GM12878 (cell line): ENCODE data around the gene NFYC. TPM values are rescaled to one million over a fixed set of nuclear protein-coding genes. Genes with fewer than 3 reads are reported as not detected.

Experiments used
- ATAC-seq: fragments of 200-7000 bp; cut with Tn5 transposase; 3 replicates; pipeline ENCODE4 v1.9.1; 2020; ENCODE audit warnings: mild to moderate bottlenecking, moderate library complexity
- BruUV-seq: library from RNA; stranded (reverse); fragments of 400-500 nt; replicated peaks from 2 replicates; lab custom pipeline; 2021; lab: Mats Ljungman, UMichigan
- CTCF ChIA-PET: fragments of 300-600 bp; sonication (Branson Sonifier 250); formaldehyde crosslinking; extraction: SDS; loops from one replicate; lab custom pipeline; 2021; ENCODE audit warnings: inconsistent platforms; lab: Yijun Ruan, JAX
- POLR2A ChIA-PET: fragments of 350-600 bp; formaldehyde crosslinking; extraction: SDS; loops from one replicate; lab custom pipeline; 2021; ENCODE audit warnings: inconsistent platforms; lab: Charles Lee
- RAD21 ChIA-PET: fragments of 300-600 bp; sonication (Branson Sonifier 250); formaldehyde crosslinking; loops from one replicate; lab custom pipeline; 2023; ENCODE audit warnings: antibody characterized with exemption; ENCODE audit not compliant: unreplicated experiment; lab: Charles Lee
- SMC1A ChIA-PET: fragments of 300-600 bp; sonication (Branson Sonifier 250); formaldehyde crosslinking; loops from one replicate; lab custom pipeline; 2023; ENCODE audit not compliant: unreplicated experiment, uncharacterized antibody; lab: Charles Lee
- DNase-seq: peaks from one replicate; pipeline ENCODE4 v3.0.0-alpha.2; 2011; ENCODE audit warnings: low read depth, low spot score
- FAIRE-seq: peaks from 3 replicates; lab custom pipeline; 2011; peaks lifted over from hg19 to GRCh38; lab: Jason Lieb, UNC
- H2AFZ ChIP-seq: 2 replicates; pipeline ENCODE4 v1.6.0; 2011; ENCODE audit warnings: low read depth, low read length, control low read depth; ENCODE audit not compliant: control insufficient read depth
- H3K27ac ChIP-seq: 2 replicates; pipeline ENCODE4 v1.5.1; 2011; ENCODE audit warnings: control low read depth; ENCODE audit not compliant: control insufficient read depth, insufficient read depth
- H3K27me3 ChIP-seq, 2 experiments: replicated peaks in 1 of 2; 2 replicates each; pipeline versions ENCODE4 v1.6.0 to v1.6.1; 2011; ENCODE audit warnings: low read length in 1 of 2; ENCODE audit not compliant: control insufficient read depth in 2 of 2, insufficient read depth in 2 of 2
- H3K36me3 ChIP-seq, 2 experiments: 2 replicates each; pipeline ENCODE4 v1.5.1; 2011; ENCODE audit warnings: low read length in 1 of 2; ENCODE audit not compliant: control insufficient read depth in 2 of 2, insufficient read depth in 2 of 2
- H3K4me1 ChIP-seq: 2 replicates; pipeline ENCODE4 v1.6.1; 2011; ENCODE audit warnings: mild to moderate bottlenecking, low read length, moderate library complexity, mixed read lengths; ENCODE audit not compliant: control insufficient read depth, insufficient read depth
- H3K4me2 ChIP-seq: 2 replicates; pipeline ENCODE4 v1.6.0; 2011; ENCODE audit warnings: control low read depth; ENCODE audit not compliant: control insufficient read depth, insufficient read depth
- H3K4me3 ChIP-seq: fragments of 200-600 bp; sonication (generic); 2 replicates; pipeline ENCODE4 v1.5.1; 2016
- H3K79me2 ChIP-seq: 2 replicates; pipeline ENCODE4 v1.6.0; 2011; ENCODE audit warnings: low read length; ENCODE audit not compliant: control insufficient read depth, insufficient read depth
- H3K9ac ChIP-seq: 2 replicates; pipeline ENCODE4 v1.8.0; 2011; ENCODE audit warnings: low read length, control low read depth, mixed read lengths; ENCODE audit not compliant: control insufficient read depth, insufficient read depth
- H3K9me3 ChIP-seq: replicated peaks from 3 replicates; pipeline ENCODE4 v1.5.1; 2011; ENCODE audit warnings: mild to moderate bottlenecking, low read length; ENCODE audit not compliant: control insufficient read depth, insufficient read depth
- H4K20me1 ChIP-seq: 2 replicates; pipeline ENCODE4 v1.6.0; 2011; ENCODE audit not compliant: control insufficient read depth, insufficient read depth
- EED ChIP-seq: sonication (generic); IDR thresholded peaks from 2 replicates; pipeline ENCODE4 v1.6.1; 2016; ENCODE audit warnings: antibody characterized with exemption, low read depth
- FOXK2 ChIP-seq: fragments of 450-650 bp; IDR thresholded peaks from 2 replicates; pipeline ENCODE4 v1.6.1; 2017; ENCODE audit warnings: mild to moderate bottlenecking, moderate library complexity
- GATAD2B ChIP-seq: fragments of 450-650 bp; conservative IDR thresholded peaks from 2 replicates; pipeline ENCODE4 v1.6.1; 2017; ENCODE audit warnings: low read depth, mild to moderate bottlenecking, moderate library complexity
- IKZF1 ChIP-seq: fragments of 450-650 bp; conservative IDR thresholded peaks from 2 replicates; pipeline ENCODE4 v1.6.1; 2017; ENCODE audit warnings: antibody characterized with exemption, mild to moderate bottlenecking
- IKZF2 ChIP-seq, 2 experiments: fragments of 450-650 bp; IDR thresholded peaks; 2 replicates each; pipeline ENCODE4 v1.6.1; 2017; ENCODE audit warnings: mild to moderate bottlenecking in 2 of 2, moderate library complexity in 2 of 2
- JUND ChIP-seq: IDR thresholded peaks from 2 replicates; pipeline ENCODE4 v1.6.1; 2012; ENCODE audit warnings: low read depth, mild to moderate bottlenecking, low read length, improper control_type of control experiment, moderate library complexity
- MYB ChIP-seq: fragments of 150-350 bp; IDR thresholded peaks from 2 replicates; pipeline ENCODE4 v1.6.1; 2014; ENCODE audit warnings: mild to moderate bottlenecking, low read depth, low read length, borderline replicate concordance
- NFYA ChIP-seq: IDR thresholded peaks from 2 replicates; pipeline ENCODE4 v1.6.1; 2011; ENCODE audit warnings: low read depth, mild to moderate bottlenecking, low read length, improper control_type of control experiment, borderline replicate concordance
- RUNX3 ChIP-seq: IDR thresholded peaks from 2 replicates; pipeline ENCODE4 v1.6.1; 2012; ENCODE audit warnings: low read length, inconsistent platforms
- SMAD1 ChIP-seq: fragments of 450-650 bp; IDR thresholded peaks from 2 replicates; pipeline ENCODE4 v1.6.1; 2018; ENCODE audit warnings: mild to moderate bottlenecking, low read depth; ENCODE audit not compliant: partially characterized antibody
- SMARCA5 ChIP-seq: fragments of 450-650 bp; IDR thresholded peaks from 2 replicates; pipeline ENCODE4 v1.6.1; 2017; ENCODE audit warnings: mild to moderate bottlenecking
- SPI1 ChIP-seq: IDR thresholded peaks from 2 replicates; pipeline ENCODE4 v1.6.1; 2011; ENCODE audit warnings: low read depth, mild to moderate bottlenecking, low read length, moderate library complexity, borderline replicate concordance; ENCODE audit not compliant: insufficient read depth
- WGBS: methylation state at CpG from one replicate; pipeline ENCODE4 v1.1.6; 2016; ENCODE audit warnings: low lambda C conversion rate; ENCODE audit not compliant: insufficient replicate concordance, insufficient coverage; ENCODE audit errors: missing lambda C conversion rate; 5-methylcytosine and 5-hydroxymethylcytosine counted together
- in situ Hi-C: fragments of 300-500 bp; cut with MboI; formaldehyde crosslinking; loops from 9 replicates; pipeline ENCODE4 v1.14.3; 2018; ENCODE audit warnings: mixed read lengths
- intact Hi-C: fragments of 100-400 bp; cut with micrococcal nuclease; formaldehyde crosslinking; loops from one replicate; pipeline ENCODE4 v1.14.2; 2022; ENCODE audit not compliant: unreplicated experiment
- polyA plus RNA-seq, 11 experiments: library from polyadenylated mRNA; depleted of rRNA in 4 of 11; unstranded in 6 of 11; stranded (reverse) in 5 of 11; fragments of >200 nt; fragmentation: Nextera tagmentation in 4 of 11; fragmentation: Illumina TruSeq in 1 of 11; extraction: Ambion mirVana in 4 of 11; extraction: Trizol in 1 of 11; gene quantifications; 1 replicate in 1 of 11; 2 replicates in 10 of 11; pipeline versions ENCODE4 v1.2.1 to v1.2.3, GENCODE V29; 2011 to 2016; ENCODE audit warnings: inconsistent platforms in 2 of 11, missing spikeins in 2 of 11, low read depth in 1 of 11
- total RNA-seq, 4 experiments: library from RNA; depleted of rRNA in 3 of 4; stranded (reverse); fragments of >200 nt in 3 of 4; fragmentation: Illumina TruSeq in 1 of 4; extraction: Trizol in 1 of 4; gene quantifications; 2 replicates each; pipeline versions ENCODE4 v1.2.1 to v1.2.3, GENCODE V29; 2013 to 2021
- TF ChIP-seq, protein P1 (sequence below): fragments of 450-650 bp; IDR thresholded peaks from 2 replicates; pipeline ENCODE4 v1.6.1; 2017; ENCODE audit warnings: mild to moderate bottlenecking
- TF ChIP-seq, protein P2 (sequence below): IDR thresholded peaks from 2 replicates; pipeline ENCODE4 v1.6.1; 2012; ENCODE audit warnings: improper control_type of control experiment, low read depth, low read length; ENCODE audit not compliant: insufficient replicate concordance

NFYC gene
- total and polyA plus RNA-seq, 10 of the 15 experiments (the other 5 are each of a cell fraction or from before 2014, with no cell fraction given), result 4.3 to 84.2 (median 58.3) TPM

DNA sequence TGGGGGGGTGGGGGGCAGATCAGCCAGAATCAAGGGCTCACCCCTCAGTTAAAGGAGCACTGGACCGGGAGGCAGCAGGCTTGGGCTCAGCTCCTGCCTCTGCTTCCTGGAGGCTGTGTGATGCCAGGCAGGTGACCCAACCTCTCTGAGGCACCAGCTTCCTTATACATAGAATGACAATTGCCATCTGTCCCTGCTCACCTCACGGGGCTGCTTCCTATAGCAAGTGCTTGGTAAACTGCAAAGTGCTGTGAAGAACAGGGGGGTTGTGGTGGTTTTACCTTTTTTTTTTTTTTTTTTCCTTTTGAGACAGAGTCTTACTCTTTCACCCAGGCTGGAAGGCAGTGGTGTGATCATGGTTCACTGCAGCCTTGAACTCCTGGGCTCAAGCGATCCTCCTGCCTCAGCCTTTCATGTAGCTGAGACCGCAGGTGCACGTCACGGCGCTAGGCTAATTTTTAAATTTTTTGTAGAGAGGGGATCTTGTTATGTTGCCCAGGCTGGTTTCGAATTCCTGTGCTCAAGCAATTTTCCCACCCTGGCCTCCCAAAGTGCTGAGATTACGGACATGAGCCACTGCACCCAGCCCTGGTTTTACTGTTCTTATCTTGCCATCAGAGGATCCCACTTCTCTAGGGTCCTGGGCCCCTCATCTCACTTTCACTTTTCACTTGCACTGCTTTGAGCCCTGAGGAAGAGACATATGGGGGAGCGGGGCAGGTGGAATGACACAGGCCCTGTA lies 103.6 kb downstream of the NFYC start:
- FAIRE-seq, result peak; percentile 41
- in situ Hi-C loops (no loop called here), intact Hi-C loops (no loop called here)
- Histone ChIP-seq H3K27me3 (no peaks in the 10 kb centered on the region), H3K36me3 (no peaks in the 10 kb centered on the region), H3K79me2 (no peaks in the 10 kb centered on the region), H4K20me1 (no peaks in the 10 kb centered on the region), H3K4me2 (peak overlapping the region; percentile 61), H2AFZ (peak overlapping the region; percentile 77), H3K9ac (peak overlapping the region; percentile 50; the same call in 1 of the 2 replicates), H3K27ac (peak overlapping the region; percentile 73), H3K9me3 (no peaks in the 10 kb centered on the region), H3K4me3 (no peak overlapping the region), H3K4me1 (peaks cover 26% of the 10 kb centered on the region)
- peak; percentile 67 for ATAC-seq
- BruUV-seq, result no TSS peak
- RAD21 ChIA-PET, result interaction anchor here (0.7 to 1.6 kb wide), 2 partner anchors 19 to 21 kb away, joined by 6 to 8 read pairs; no protein-coding TSS in a partner anchor
- CTCF ChIA-PET, result interaction anchor here (0.8 to 4.6 kb wide), 6 partner anchors 19 to 224 kb away, joined by 3 to 30 read pairs (median 6); partner anchors contain the start of gene NFYC
- no peak for DNase-seq
- WGBS, result 69% methylated on average over 10 of the region's 10 CpGs
- POLR2A ChIA-PET, result interaction anchor here (0.7 to 1.4 kb wide), 4 partner anchors 21 to 287 kb away, joined by 3 to 6 read pairs (median 4); partner anchors contain the start of gene EXO5
- TF ChIP-seq JUND (no peak), SMARCA5 (no peak), GATAD2B (0 out of 2 replicates have a peak, but pooled peaks have one; percentile 31), NFYA (no peak), MYB (no peak), EED (peak; percentile 43; the same call in 1 of the 2 replicates), IKZF1 (peak; percentile 35; the same call in 1 of the 2 replicates), RUNX3 (no peak), SPI1 (0 out of 2 replicates have a peak, but pooled peaks have one; percentile 26), SMAD1 (no peak), FOXK2 (no peak), IKZF2 (IDR thresholded peaks at IDR 0.05) (0 out of 4 replicates have a peak, but pooled peaks of 1 of the 2 experiments have one; percentile 17)
- TF ChIP-seq, protein P1, sequence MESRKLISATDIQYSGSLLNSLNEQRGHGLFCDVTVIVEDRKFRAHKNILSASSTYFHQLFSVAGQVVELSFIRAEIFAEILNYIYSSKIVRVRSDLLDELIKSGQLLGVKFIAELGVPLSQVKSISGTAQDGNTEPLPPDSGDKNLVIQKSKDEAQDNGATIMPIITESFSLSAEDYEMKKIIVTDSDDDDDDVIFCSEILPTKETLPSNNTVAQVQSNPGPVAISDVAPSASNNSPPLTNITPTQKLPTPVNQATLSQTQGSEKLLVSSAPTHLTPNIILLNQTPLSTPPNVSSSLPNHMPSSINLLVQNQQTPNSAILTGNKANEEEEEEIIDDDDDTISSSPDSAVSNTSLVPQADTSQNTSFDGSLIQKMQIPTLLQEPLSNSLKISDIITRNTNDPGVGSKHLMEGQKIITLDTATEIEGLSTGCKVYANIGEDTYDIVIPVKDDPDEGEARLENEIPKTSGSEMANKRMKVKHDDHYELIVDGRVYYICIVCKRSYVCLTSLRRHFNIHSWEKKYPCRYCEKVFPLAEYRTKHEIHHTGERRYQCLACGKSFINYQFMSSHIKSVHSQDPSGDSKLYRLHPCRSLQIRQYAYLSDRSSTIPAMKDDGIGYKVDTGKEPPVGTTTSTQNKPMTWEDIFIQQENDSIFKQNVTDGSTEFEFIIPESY, result no peak
- TF ChIP-seq, protein P2, sequence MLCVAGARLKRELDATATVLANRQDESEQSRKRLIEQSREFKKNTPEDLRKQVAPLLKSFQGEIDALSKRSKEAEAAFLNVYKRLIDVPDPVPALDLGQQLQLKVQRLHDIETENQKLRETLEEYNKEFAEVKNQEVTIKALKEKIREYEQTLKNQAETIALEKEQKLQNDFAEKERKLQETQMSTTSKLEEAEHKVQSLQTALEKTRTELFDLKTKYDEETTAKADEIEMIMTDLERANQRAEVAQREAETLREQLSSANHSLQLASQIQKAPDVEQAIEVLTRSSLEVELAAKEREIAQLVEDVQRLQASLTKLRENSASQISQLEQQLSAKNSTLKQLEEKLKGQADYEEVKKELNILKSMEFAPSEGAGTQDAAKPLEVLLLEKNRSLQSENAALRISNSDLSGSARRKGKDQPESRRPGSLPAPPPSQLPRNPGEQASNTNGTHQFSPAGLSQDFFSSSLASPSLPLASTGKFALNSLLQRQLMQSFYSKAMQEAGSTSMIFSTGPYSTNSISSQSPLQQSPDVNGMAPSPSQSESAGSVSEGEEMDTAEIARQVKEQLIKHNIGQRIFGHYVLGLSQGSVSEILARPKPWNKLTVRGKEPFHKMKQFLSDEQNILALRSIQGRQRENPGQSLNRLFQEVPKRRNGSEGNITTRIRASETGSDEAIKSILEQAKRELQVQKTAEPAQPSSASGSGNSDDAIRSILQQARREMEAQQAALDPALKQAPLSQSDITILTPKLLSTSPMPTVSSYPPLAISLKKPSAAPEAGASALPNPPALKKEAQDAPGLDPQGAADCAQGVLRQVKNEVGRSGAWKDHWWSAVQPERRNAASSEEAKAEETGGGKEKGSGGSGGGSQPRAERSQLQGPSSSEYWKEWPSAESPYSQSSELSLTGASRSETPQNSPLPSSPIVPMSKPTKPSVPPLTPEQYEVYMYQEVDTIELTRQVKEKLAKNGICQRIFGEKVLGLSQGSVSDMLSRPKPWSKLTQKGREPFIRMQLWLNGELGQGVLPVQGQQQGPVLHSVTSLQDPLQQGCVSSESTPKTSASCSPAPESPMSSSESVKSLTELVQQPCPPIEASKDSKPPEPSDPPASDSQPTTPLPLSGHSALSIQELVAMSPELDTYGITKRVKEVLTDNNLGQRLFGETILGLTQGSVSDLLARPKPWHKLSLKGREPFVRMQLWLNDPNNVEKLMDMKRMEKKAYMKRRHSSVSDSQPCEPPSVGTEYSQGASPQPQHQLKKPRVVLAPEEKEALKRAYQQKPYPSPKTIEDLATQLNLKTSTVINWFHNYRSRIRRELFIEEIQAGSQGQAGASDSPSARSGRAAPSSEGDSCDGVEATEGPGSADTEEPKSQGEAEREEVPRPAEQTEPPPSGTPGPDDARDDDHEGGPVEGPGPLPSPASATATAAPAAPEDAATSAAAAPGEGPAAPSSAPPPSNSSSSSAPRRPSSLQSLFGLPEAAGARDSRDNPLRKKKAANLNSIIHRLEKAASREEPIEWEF, result no peak
- SMC1A ChIA-PET, result interaction anchor here (0.7 to 3.2 kb wide), 10 partner anchors 8 to 68 kb away, joined by 3 to 13 read pairs (median 4); no protein-coding TSS in a partner anchor
